Measurements from ENCODE around the gene BID.

BID gene

GRCh38 chr22:17732251-17732854, 41.9 kb downstream of the BID start:
- peak; percentile 12 for DNase-seq

DNA sequence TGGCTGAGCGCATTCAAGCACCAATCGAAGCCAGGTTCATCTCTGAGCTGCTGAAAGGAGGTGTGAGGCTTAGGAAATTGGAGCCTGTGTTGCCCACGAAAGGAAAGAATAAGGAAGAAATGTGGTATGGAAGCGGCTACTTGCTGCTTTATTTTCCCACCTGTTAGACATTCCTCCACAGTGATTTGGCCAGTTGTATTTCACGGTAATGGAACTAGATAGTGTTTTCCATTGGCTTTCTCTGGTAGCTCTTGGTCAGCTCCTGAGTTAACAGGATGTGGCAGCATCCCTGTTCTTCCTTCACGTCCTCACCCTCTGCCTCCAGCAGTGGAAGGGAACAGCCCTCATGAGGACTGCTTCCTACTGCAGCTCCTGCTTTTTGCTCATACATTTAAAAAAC, 44.7 kb downstream of the BID start:
- peak; percentile 21 for DNase-seq

- DNase-seq: peak; percentile 4
Measured at GRCh38 chr22:17728786-17729185, 45.5 kb downstream of the BID start.

DNA sequence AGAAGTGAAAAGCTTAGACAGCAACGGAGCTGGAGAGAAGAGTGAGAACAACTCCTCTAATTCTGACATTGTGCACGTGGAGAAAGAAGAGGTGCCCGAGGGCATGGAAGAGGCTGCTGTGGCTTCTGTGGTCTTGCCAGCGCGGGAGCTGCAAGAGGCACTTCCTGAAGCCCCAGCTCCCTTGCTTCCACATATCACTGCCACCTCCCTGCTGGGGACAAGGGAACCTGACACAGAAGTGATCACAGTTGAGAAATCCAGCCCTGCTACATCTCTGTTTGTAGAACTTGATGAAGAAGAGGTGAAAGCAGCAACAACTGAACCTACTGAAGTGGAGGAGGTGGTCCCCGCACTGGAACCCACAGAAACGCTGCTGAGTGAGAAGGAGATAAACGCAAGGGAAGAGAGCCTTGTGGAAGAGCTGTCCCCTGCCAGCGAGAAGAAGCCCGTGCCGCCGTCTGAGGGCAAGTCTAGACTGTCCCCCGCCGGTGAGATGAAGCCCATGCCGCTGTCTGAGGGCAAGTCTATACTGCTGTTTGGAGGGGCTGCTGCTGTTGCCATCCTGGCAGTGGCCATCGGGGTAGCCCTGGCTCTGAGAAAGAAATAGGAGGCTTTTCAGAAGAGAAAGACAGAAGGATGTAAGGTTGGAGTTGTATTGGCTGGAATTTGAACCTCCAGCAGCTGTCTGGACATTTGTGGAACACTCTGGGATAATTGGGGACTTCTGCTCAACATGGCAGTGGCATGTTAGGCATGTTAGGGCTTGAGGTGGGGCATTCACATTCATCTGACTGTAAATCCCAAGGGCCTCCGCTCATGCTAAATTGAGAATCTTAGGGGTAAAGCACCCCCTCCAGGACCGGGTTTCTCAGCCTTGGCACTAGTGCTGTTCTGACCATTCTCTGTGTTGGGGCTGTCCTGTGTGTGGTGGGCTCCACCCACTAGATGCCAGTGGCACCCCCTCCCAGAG, 47.1 kb downstream of the BID start:
- peak; percentile 35 for DNase-seq

- peak; percentile 40 for DNase-seq
Measured at GRCh38 chr22:17726006-17726927, 48.0 kb downstream of the BID start.

DNA sequence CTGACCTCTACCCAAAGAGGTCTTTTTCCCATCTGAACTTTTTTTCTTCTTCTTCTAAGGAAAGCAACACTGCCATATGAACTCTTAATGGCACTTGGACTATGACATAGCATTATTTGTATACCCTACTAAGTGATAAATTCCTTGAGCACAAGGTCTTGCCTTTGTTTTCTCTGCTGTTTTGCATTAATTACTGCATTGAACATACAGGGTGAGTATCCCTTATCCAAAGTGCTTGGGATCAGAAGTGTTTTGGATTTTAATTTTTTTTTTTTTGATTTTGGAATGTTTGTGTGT, 48.8 kb downstream of the BID start:
- no peak for DNase-seq

- DNase-seq: no peak
Measured at GRCh38 chr22:17724678-17725499, 49.4 kb downstream of the BID start.

- DNase-seq: no peak
Measured at GRCh38 chr22:17724241-17724640, 50.0 kb downstream of the BID start.

DNA sequence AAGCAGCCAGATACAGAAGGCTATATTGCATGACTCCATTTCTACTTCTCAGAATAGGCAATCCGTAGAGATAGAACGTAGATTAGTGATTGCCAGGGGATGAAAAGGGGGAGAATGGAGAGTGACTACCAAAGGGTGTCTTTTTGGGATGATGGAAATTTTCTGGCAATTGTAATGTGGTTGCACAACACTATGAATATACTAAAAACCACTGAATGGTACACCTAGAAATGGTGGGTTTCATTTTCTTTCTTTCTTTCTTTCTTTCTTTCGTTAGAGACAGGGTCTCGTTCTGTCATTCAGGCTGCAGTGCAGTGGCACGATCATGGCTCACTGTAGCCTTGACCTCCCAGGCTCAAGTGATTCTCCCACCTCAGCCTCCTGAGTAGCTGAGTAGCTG, 54.4 kb downstream of the BID start:
- no peak for DNase-seq

- peak; percentile 76 for DNase-seq
Measured at GRCh38 chr22:17717708-17718107, 56.6 kb downstream of the BID start.

DNA sequence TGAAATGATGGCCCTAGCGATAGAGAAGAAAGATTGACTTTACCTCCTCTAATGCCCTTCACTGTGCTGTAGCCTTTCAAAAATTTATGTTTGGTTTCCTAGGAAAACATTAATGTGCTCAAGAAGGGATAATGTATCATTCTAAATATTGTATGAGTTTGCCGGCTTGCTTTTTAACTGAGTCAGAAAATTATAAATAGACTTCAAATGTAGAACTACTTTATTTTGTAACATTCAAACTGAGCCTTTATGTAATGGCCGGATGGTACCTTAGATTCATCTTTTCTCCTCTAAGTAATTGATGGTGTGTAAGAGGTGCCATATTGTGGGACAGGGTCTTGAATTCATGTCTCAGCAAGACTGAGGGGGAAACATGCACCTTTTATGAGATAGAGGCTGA, 57.7 kb downstream of the BID start:
- no peak for DNase-seq

GRCh38 chr22:17712441-17712840, 61.8 kb downstream of the BID start:
- DNase-seq: no peak

DNA sequence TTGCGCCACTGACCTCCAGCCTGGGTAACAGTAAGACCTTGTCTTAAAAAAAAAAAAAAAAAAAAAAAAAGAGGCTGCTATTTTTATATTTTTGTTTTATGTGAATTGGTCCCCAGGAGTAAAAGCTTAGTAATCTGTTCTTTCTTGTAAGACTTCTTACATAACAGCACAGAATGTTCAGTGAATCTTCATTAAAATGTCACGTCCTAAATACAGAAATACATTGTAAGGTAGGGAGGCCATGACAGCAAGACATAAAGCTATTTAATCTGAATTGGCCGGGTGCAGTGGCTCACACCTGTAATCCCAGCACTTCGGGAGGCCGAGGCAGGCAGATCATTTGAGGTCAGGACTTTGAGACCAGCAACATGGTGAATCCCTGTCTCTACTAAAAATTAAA, 64.2 kb downstream of the BID start:
- DNase-seq: no peak

GRCh38 chr22:17707526-17707925, 66.7 kb downstream of the BID start:
- DNase-seq: no peak

GRCh38 chr22:17706947-17707346, 67.3 kb downstream of the BID start:
- DNase-seq: no peak

DNA sequence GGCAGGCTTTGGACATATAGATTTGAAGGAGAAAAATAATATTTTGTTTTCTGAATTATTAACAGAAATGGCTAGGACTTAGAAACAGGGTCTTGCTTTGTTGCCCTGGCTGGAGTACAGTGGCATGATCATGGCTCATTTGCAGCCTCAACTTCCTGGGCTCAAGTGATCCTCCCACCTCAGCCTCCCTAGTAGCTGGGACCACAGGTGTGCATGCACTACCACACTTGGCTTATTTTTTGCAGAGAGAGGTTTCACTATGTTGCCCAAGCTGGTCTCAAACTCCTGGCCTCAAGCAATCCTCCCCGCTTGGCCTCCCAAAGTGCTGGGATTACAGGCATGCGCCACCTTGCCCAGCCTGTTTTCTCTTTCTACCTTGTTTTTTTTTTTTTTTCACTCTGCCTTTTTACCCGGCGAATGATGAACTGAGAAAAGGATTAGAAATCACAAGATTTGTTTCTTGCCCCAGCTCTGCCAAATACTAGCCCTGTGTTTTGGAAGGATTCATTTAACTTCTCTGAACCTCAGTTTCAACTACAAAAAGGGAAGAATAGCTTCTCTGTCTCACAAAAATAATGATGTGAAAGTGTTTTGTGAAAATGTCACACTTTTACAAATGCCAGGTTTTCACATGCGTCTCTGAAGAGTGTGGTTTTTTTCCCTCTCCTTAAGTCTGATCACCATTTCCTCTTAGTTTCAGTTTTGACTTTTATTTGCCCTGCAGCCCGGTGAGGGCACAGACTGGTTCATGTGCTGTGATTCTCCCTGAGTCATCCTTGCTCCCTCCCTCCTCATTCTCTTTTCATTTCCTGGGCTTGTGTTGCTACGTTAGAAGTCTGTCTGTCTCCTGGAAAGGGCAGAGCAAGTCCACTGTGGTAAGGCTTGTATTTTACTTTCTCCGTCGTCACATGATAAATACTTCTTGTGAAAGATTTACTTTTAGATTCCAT, 68.0 kb downstream of the BID start:
- peak; percentile 84 for DNase-seq

DNA sequence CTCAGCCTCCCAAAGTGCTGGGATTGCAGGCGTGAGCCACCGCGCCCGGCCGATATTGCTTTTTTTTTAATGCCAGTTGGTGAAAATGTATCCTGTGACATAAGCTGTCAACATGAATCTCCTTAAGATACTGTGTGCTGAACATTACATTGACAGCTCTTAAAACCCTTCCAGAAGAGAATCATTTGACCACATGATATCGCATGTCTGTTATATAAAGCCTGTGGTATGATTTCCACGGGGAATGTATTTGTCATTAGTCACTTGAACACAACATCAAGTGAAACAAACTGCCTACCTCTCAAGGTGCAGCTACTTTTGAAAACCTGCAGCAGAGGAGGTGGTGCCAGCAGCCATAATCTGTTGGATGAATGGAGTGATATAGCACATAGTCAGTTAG, 68.7 kb downstream of the BID start:
- DNase-seq: no peak

GRCh38 chr22:17703811-17704210, 70.5 kb downstream of the BID start:
- DNase-seq: no peak

DNA sequence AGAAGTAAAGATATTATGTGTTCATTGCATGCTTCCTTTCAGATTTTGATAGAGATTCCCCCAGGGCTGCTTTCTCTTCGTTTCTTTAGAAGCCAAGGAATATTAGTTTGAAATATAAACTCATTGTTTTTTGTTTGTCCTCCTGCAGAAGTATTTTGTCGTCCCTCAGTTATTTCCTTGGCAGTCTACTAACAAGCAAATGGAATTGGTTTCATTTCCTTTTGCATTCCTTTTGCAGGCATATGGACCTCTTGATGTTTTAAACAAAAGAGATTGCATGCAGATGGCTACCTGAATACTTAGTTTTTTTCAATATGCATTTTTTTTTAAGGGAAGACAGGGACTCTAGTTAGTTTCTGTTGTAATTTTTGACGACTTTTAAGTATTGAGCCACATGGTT, 73.5 kb downstream of the BID start:
- DNase-seq: no peak

DNA sequence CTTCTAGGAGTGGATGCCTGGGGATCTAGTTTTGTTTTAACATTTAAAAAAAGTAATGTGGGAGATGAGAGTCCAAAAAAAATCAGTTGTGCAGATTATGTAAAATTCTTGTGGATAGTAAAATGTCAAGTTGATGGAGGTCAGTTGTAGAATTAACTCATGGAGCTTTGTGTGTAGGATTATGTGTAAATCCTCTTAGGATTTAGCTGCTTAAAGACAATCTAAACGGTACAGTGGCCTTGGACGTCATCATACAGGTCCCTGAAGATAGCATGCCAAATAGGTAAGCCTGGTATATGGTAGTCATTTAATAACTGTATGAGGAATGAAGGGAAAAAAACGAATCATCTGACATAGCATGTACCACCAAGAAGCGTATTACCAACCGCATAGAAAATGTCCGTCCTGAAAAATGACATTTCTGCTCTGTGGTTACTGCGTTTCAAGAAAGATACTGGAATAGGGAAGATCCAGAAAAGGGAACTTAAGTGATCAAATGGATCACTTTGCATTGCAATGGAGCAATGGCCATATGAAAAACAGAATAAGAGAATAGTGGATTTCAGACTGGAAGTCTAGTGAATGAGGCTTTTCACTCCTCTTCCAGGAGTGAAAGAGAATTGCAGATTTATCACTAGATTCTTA, 74.5 kb downstream of the BID start:
- no peak for DNase-seq

DNA sequence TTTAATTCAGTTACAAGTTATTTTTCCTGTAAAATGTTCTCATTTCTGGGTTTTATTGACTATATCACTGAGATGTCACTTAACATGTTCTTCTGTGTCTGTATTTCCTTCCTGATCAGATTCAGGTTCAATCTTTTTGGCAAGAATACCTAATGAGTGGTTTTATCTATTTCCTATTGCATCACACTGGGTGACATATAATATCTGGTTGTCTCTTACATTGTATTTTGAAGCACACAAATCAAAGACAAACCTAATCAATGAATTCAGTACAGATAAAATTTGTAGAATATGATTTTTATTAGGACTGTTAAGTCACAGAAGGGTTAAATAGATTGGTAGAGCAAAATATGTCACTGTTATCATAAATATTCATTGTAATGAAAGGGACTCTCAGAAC, 75.3 kb downstream of the BID start:
- DNase-seq: no peak
